Gastroesophageal sphincter (tissue), 3 donors: ENCODE results near the gene STK11IP.

Source experiments
- CTCF ChIP-seq, 4 experiments: fragments of 200-600 bp in 2 of 4; fragments of 450-650 bp in 2 of 4; sonication (generic) in 1 of 4; IDR thresholded peaks; one replicate each; pipeline ENCODE4 v1.5.1; 2017 to 2019; ENCODE audit warnings: antibody characterized with exemption in 4 of 4, mild to moderate bottlenecking in 2 of 4, moderate library complexity in 2 of 4
- POLR2AphosphoS5 ChIP-seq: sonication (generic); formaldehyde crosslinking; IDR thresholded peaks from one replicate; pipeline ENCODE4 v1.6.1; 2017; ENCODE audit warnings: antibody characterized with exemption

GRCh38 chr2:219553168-219553417 lies 44.6 kb upstream of the STK11IP start:
- TF ChIP-seq CTCF (IDR thresholded peaks at IDR 0.05) (no peak), POLR2AphosphoS5 (no peak)
